ENCODE measurements around the gene MPDZ. TPM values are rescaled to one million over a fixed set of nuclear protein-coding genes. Genes with fewer than 3 reads are reported as not detected.

Gene MPDZ
- polyA plus RNA-seq, 1 donor (not counting 4 experiments of a cell fraction or from before 2014, with no cell fraction given) = 9.0 TPM

- no peaks in the 10 kb centered on the region for H3K36me3 ChIP-seq (ENCODE audit: control insufficient read depth in 2 of 2, extremely low read depth in 1 of 2, insufficient read depth in 2 of 2, low read length in 2 of 2)
- no peaks in the 10 kb centered on the region for H3K9me1 ChIP-seq (ENCODE audit: control insufficient read depth, extremely low read depth, insufficient read depth, low read length)
- no peaks in the 10 kb centered on the region for H3K27me3 ChIP-seq (ENCODE audit: control insufficient read depth, extremely low read depth, insufficient read depth, low read length)
- H4K20me1 ChIP-seq (ENCODE audit: control insufficient read depth, extremely low read depth, insufficient read depth, low read length) = no peaks in the 10 kb centered on the region
- H2AFZ ChIP-seq (ENCODE audit: control insufficient read depth, low read length) = no peak overlapping the region
- DNase-seq (ENCODE audit: low read depth, low spot score) (no peak), FAIRE-seq (no peak)
- H3K9ac ChIP-seq (ENCODE audit: control insufficient read depth, extremely low read depth, insufficient read depth, low read length) = no peak overlapping the region
- H3K4me1 ChIP-seq (ENCODE audit: control insufficient read depth, extremely low read depth, insufficient read depth, low read length) = no peaks in the 10 kb centered on the region
- no peaks in the 10 kb centered on the region for H3K9me3 ChIP-seq (ENCODE audit: control insufficient read depth, low read depth, low read length)
- H3K4me3 ChIP-seq (ENCODE audit: control insufficient read depth in 2 of 3, extremely low read depth in 1 of 3, insufficient read depth in 2 of 3, low read depth in 1 of 3, low read length in 3 of 3) = no peak overlapping the region
- H3K79me2 ChIP-seq (ENCODE audit: control insufficient read depth, insufficient read depth, low read length) = no peaks in the 10 kb centered on the region
- no peak for TF ChIP-seq CTCF (optimal IDR thresholded peaks at IDR 0.05 in 1 of 3, IDR thresholded peaks at IDR 0.05 in 1 of 3, conservative IDR thresholded peaks at IDR 0.05 in 1 of 3; ENCODE audit: extremely low read depth in 1 of 3, insufficient read depth in 2 of 3, low read length in 3 of 3)
- no peak for TF ChIP-seq EZH2 (IDR thresholded peaks at IDR 0.05; ENCODE audit: low read length)
- H3K4me2 ChIP-seq (ENCODE audit: control insufficient read depth, extremely low read depth, insufficient read depth, low read depth, low read length) = no peak overlapping the region
- no peak overlapping the region for H3K27ac ChIP-seq (ENCODE audit: control insufficient read depth, insufficient read depth, low read length)
- dilution Hi-C loops (cut with MboI; ENCODE audit: extremely low pct_ligation_motif_present, low sequenced_read_pairs) = no loop called here
Observed at GRCh38 chr9:13241283-13241682, 38.2 kb downstream of the MPDZ start.

GRCh38 chr9:13239660-13240059 lies 39.8 kb downstream of the MPDZ start:
- Histone ChIP-seq H3K9me3 (ENCODE audit: control insufficient read depth, low read depth, low read length) (no peaks in the 10 kb centered on the region), H3K4me3 (ENCODE audit: control insufficient read depth in 2 of 3, extremely low read depth in 1 of 3, insufficient read depth in 2 of 3, low read depth in 1 of 3, low read length in 3 of 3) (no peak overlapping the region), H3K4me2 (ENCODE audit: control insufficient read depth, extremely low read depth, insufficient read depth, low read depth, low read length) (no peak overlapping the region), H3K36me3 (ENCODE audit: control insufficient read depth in 2 of 2, extremely low read depth in 1 of 2, insufficient read depth in 2 of 2, low read length in 2 of 2) (no peaks in the 10 kb centered on the region), H3K27me3 (ENCODE audit: control insufficient read depth, extremely low read depth, insufficient read depth, low read length) (no peaks in the 10 kb centered on the region), H3K27ac (ENCODE audit: control insufficient read depth, insufficient read depth, low read length) (no peak overlapping the region), H3K9me1 (ENCODE audit: control insufficient read depth, extremely low read depth, insufficient read depth, low read length) (no peaks in the 10 kb centered on the region), H3K4me1 (ENCODE audit: control insufficient read depth, extremely low read depth, insufficient read depth, low read length) (no peaks in the 10 kb centered on the region), H2AFZ (ENCODE audit: control insufficient read depth, low read length) (no peak overlapping the region), H3K9ac (ENCODE audit: control insufficient read depth, extremely low read depth, insufficient read depth, low read length) (no peak overlapping the region), H3K79me2 (ENCODE audit: control insufficient read depth, insufficient read depth, low read length) (no peaks in the 10 kb centered on the region), H4K20me1 (ENCODE audit: control insufficient read depth, extremely low read depth, insufficient read depth, low read length) (no peaks in the 10 kb centered on the region)
- TF ChIP-seq CTCF (optimal IDR thresholded peaks at IDR 0.05 in 1 of 3, IDR thresholded peaks at IDR 0.05 in 1 of 3, conservative IDR thresholded peaks at IDR 0.05 in 1 of 3; ENCODE audit: extremely low read depth in 1 of 3, insufficient read depth in 2 of 3, low read length in 3 of 3) = no peak
- no peak for TF ChIP-seq EZH2 (IDR thresholded peaks at IDR 0.05; ENCODE audit: low read length)
- FAIRE-seq (no peak), DNase-seq (ENCODE audit: low read depth, low spot score) (no peak)
- dilution Hi-C loops (cut with MboI; ENCODE audit: extremely low pct_ligation_motif_present, low sequenced_read_pairs) = no loop called here

Data from keratinocyte (primary cell).